ENCODE measurements around the gene MEGF11.

DNA sequence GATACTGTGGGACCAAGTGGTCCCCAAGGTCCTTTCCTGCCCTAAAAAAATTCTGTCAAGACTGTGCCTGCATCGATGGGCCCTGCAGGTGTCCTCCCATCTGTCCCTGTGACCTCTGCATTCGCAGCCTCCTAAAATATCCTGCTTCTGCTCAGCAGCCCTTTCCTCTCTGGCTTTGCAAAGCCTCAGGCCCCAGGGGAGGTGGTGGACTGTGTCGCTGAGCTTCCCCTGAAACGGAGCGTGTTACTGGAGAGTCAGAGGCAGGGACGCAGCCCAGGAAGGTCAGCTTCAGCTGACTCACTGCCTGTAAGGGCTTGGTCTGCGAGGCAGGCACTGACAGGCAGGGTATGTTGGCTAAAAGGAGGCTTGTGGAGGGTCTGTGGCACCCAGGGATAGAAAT is 274.2 kb downstream of the MEGF11 start:
- TF ChIP-seq, protein P1, sequence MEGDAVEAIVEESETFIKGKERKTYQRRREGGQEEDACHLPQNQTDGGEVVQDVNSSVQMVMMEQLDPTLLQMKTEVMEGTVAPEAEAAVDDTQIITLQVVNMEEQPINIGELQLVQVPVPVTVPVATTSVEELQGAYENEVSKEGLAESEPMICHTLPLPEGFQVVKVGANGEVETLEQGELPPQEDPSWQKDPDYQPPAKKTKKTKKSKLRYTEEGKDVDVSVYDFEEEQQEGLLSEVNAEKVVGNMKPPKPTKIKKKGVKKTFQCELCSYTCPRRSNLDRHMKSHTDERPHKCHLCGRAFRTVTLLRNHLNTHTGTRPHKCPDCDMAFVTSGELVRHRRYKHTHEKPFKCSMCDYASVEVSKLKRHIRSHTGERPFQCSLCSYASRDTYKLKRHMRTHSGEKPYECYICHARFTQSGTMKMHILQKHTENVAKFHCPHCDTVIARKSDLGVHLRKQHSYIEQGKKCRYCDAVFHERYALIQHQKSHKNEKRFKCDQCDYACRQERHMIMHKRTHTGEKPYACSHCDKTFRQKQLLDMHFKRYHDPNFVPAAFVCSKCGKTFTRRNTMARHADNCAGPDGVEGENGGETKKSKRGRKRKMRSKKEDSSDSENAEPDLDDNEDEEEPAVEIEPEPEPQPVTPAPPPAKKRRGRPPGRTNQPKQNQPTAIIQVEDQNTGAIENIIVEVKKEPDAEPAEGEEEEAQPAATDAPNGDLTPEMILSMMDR (IDR thresholded peaks at IDR 0.05): no peak
- TF ChIP-seq POLR2A (IDR thresholded peaks at IDR 0.05) (no peak), EP300 (IDR thresholded peaks at IDR 0.05) (no peak)
